GM12874 (cell line): Measurements from ENCODE around the gene CIITA.

Experiments
- TF ChIP-seq, protein P1 (sequence below): IDR thresholded peaks from 2 replicates; pipeline ENCODE4 v1.5.1; 2011; ENCODE audit warnings: low read depth, mild to moderate bottlenecking, control low read depth, low read length, moderate library complexity; ENCODE audit not compliant: insufficient read depth

Gene CIITA

DNA sequence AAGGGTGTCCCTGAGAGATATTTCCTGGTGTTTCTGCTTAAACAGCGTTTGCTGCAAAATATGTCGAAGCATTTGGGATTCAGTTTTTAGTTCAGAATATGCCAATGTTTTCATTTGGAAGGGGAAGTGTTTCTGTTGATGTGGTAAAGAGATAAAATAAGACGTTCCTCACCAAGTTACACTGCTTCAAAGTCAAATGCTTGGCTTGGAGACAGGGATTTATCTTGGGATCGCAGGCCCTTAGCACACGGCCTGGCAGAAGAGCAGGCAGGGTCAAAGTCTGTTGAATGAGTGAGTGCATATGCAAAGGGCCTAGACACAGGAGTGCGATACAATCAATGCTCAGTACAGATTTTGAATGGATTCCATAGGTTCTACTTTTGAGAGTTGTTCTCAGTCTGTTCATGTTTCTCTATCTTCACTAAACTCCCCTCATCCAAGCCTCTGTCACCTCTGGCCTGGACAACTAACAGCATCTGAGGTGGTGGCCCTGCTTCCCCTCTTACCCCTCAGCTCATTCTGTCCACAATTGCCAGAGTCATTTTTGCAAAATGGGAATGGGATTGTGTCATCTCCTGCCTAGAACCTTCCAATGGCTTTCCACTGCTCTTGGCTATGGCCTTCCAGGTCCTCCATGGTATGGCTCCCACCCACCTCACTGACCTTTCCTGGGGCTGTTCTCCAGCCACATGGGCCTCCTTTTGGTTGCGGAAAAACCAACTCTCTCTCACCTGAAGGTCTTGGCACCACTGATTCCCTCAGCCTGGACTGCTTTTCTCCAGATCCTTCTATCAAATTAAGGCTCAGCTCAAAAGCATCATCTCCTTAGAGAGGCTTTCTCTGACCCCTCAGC is 62.0 kb downstream of the CIITA start:
- TF ChIP-seq, protein P1, sequence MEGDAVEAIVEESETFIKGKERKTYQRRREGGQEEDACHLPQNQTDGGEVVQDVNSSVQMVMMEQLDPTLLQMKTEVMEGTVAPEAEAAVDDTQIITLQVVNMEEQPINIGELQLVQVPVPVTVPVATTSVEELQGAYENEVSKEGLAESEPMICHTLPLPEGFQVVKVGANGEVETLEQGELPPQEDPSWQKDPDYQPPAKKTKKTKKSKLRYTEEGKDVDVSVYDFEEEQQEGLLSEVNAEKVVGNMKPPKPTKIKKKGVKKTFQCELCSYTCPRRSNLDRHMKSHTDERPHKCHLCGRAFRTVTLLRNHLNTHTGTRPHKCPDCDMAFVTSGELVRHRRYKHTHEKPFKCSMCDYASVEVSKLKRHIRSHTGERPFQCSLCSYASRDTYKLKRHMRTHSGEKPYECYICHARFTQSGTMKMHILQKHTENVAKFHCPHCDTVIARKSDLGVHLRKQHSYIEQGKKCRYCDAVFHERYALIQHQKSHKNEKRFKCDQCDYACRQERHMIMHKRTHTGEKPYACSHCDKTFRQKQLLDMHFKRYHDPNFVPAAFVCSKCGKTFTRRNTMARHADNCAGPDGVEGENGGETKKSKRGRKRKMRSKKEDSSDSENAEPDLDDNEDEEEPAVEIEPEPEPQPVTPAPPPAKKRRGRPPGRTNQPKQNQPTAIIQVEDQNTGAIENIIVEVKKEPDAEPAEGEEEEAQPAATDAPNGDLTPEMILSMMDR: no peak

DNA sequence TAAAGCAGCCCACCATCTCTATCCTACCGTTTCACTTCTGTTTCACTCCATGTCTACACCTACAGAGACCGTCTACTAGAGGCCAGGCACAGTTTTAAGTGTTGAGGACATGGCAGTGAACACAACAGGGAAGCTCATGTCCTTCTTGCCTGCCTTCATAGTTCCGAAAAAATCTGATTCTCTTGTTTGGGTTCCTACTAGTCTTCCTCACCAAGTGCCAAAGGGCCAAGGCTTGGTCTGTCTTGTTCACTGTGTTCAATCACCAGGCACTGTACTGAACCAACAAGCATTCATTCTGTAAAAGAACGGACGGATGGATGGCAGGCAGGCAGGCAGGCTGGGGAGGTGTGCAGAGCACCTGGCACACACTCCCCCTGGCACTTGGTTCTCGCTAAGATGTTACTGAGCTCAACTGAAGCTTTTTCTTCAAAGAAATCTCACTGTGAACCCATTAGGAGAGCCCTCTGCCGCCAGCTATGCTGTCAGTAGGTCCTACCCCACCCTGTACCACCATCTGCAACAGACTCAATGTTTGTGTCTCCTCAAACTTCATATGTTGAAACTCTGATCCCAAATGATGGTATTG is 62.7 kb downstream of the CIITA start:
- TF ChIP-seq, protein P1: no peak

DNA sequence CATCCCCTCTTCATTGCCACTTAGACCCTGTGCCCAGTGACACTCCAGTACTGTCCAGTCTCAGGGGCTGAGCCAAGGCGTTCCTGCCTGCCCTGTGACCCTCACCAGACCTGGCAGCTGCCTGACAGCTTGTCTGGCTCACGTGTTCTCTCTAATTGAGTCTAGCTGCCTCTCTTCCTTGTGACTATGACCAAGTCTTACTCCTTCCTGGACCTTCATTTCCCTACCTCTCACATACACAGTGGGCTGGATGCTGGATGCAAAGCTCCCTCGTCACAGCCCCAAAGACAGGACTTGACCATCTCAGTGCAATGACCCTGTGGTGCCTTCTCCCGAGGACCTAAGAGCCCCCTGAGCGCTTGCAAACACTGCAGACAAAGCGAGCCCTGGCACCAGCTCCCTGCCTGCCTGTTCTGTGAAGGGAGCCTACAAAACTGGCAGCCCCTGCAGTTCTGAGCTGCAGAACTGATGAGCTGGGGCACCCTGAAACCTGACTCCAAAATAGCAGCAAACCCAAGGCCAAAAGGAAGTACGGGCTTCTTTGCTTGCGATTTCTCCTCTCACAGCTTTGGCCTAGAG is 63.6 kb downstream of the CIITA start:
- TF ChIP-seq, protein P1: no peak

DNA sequence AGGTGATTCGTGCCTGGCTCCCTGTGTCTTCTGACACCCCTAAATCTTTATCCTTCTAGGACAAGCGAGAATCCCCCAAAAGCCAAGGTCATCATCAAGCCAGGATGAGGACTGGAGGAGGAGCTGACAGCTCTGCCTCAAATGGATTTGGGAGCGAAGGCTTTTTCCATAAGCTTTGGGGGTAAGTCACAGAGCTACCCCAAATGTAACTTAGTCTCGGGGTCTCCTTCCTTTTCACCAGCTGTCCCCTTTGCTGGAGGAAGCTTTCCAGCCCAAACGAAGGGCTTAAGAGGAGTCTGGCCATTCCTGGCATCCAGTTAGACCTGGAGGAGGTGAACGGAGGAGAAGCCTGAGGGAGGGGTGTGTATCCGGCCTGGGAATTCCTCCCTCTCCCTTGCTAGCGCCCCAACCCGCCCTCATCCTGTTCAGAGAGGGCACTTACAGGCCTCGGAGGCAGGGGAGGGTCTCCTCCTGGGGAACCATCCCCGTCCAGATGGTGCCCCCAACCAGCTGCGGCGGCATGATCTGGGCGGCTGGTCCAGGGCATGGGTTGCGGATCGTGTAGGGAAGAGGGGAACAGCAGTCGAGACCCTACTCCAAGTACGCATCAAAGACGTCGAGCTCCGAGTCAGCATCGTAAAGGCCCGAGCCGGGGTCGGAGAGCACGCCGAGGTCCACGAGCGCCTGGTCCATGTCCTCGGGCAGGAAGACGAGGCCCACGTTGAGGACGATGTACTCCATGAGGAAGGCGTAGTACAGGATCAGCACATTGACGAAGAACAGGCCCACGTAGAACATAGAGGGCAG is 64.3 kb downstream of the CIITA start:
- TF ChIP-seq, protein P1: no peak

DNA sequence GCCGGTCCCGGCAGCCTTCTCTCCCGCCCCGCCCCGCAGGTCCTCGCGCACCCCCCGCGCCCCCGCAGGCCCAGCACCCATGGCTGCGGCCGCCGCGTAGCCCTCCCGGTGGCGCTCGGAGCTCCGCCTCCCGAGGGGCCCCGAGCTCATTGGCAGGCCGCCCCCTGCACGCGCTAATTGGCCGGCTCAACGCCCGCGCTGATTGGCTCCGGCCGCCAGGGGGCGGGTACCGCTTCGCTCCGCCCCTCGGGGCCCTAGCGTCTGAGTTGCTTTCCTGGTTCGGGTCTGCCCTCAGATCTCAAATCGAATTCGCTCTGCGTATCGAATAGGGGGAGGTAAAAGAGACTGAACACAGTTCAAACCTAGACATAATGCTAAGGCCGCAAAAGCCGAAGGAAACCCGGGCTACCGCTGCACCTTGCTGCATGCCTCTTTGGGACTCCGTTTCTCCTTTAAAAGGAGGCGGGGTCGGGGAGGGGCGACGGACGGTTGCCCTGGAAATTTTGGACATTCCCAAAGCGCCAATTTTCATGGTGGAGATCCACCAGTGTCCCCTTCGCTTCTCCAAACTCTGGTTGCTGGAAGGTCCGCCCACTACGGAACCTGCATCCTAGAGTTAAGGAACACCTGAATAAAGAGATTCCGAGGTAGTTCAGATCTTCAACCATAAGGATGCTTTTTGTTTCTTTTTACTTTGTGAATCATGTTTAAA is 65.5 kb downstream of the CIITA start, which contains the start of gene DEXI:
DEXI (minus strand) TSS at position 117 of the 712 bp plus-strand sequence. CDS start 463 bp downstream, outside the sequence.
- TF ChIP-seq, protein P1: no peak

DNA sequence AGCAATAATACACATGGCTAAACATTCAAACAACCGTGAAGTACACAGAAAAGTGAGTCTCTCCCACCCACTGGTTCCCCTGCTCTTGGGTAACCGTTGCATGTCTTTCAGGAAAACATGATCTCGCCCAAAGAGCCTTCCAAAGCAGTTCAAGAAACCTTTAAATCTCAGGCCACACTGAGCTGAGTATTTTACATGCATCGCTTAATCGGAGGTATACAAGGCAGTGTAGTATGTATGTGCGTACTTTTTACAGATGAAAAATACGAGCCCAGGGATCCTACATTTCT is 66.0 kb downstream of the CIITA start:
- TF ChIP-seq, protein P1: no peak
